CD4-positive, alpha-beta T cell (primary cell): Measurements from ENCODE around the gene SCN1A. TPM values are rescaled to one million over a fixed set of nuclear protein-coding genes. Genes with fewer than 3 reads are reported as not detected.

Experiments used
- ATAC-seq: fragments of 200-7000 bp; cut with Tn5 transposase; one replicate; pipeline ENCODE4 v1.10.0; 2022; ENCODE audit warnings: mild to moderate bottlenecking; ENCODE audit not compliant: poor library complexity
- CTCF ChIA-PET: fragments of 350-600 bp; sonication (Branson Sonifier 250); formaldehyde crosslinking; loops from one replicate; lab custom pipeline; 2021; ENCODE audit warnings: antibody characterized with exemption, inconsistent platforms; lab: Charles Lee
- POLR2A ChIA-PET: fragments of 350-600 bp; sonication (Branson Sonifier 250); formaldehyde crosslinking; loops from one replicate; lab custom pipeline; 2021; ENCODE audit warnings: antibody characterized with exemption, inconsistent platforms; lab: Charles Lee
- DNase-seq, 14 experiments: peaks; one replicate each; pipeline ENCODE4 v3.0.0-alpha.2; 2013 to 2020; ENCODE audit warnings: mixed read lengths in 2 of 14
- H3K27ac ChIP-seq, 2 donors: one replicate each; pipeline versions ENCODE4 v1.5.1 to v1.7.0; 2013; ENCODE audit warnings: low read length in 2 of 2, low read depth in 1 of 2, mild to moderate bottlenecking in 1 of 2
- H3K27me3 ChIP-seq, 2 experiments: 1 replicate in 1 of 2; 2 replicates in 1 of 2; pipeline versions ENCODE4 v1.6.1 to v1.7.0; 2013; ENCODE audit warnings: low read length in 2 of 2, control low read depth in 1 of 2, mild to moderate bottlenecking in 1 of 2, moderate library complexity in 1 of 2; ENCODE audit not compliant: insufficient read depth in 2 of 2, control insufficient read depth in 1 of 2
- H3K36me3 ChIP-seq: one replicate; pipeline ENCODE4 v1.6.1; 2013; ENCODE audit warnings: low read length, control low read depth; ENCODE audit not compliant: insufficient read depth
- H3K4me1 ChIP-seq: one replicate; pipeline ENCODE4 v1.6.1; 2013; ENCODE audit warnings: low read length, control low read depth; ENCODE audit not compliant: insufficient read depth
- H3K4me3 ChIP-seq: one replicate; pipeline ENCODE4 v1.5.1; 2013; ENCODE audit warnings: mild to moderate bottlenecking, low read length, moderate library complexity
- H3K9me3 ChIP-seq, 2 experiments: 1 replicate in 1 of 2; 2 replicates in 1 of 2; pipeline versions ENCODE4 v1.6.1 to v1.7.0; 2013; ENCODE audit warnings: low read length in 2 of 2, mild to moderate bottlenecking in 2 of 2, control low read depth in 1 of 2, moderate library complexity in 1 of 2; ENCODE audit not compliant: control insufficient read depth in 1 of 2, insufficient read depth in 1 of 2
- H3K27ac Mint-ChIP-seq: one replicate; pipeline ENCODE4 v1.8.0; 2020; ENCODE audit warnings: mixed read lengths
- H3K27me3 Mint-ChIP-seq: one replicate; pipeline ENCODE4 v1.8.0; 2021; ENCODE audit warnings: mixed read lengths
- H3K36me3 Mint-ChIP-seq: one replicate; pipeline ENCODE4 v1.8.0; 2021; ENCODE audit warnings: low read depth, mixed read lengths
- H3K4me1 Mint-ChIP-seq: one replicate; pipeline ENCODE4 v1.8.0; 2021; ENCODE audit warnings: low read depth, mixed read lengths
- H3K4me3 Mint-ChIP-seq: one replicate; pipeline ENCODE4 v1.8.0; 2020; ENCODE audit warnings: mild to moderate bottlenecking, mixed read lengths
- H3K9me3 Mint-ChIP-seq: one replicate; pipeline ENCODE4 v1.8.0; 2020; ENCODE audit warnings: mixed read lengths
- CTCF ChIP-seq: fragments of 200-600 bp; IDR thresholded peaks from one replicate; pipeline ENCODE4 v1.8.0; 2022; ENCODE audit warnings: antibody characterized with exemption, mild to moderate bottlenecking
- intact Hi-C, 2 experiments: fragments of 100-400 bp; cut with DNase I in 1 of 2; cut with micrococcal nuclease in 1 of 2; formaldehyde crosslinking; loops; one replicate each; pipeline versions ENCODE4 v1.15.1 to v1.9.0; 2023 to 2025; cut with DNase I, micrococcal nuclease
- total RNA-seq, 174 experiments: library from RNA in 2 of 174; stranded (reverse) in 2 of 174; gene quantifications; one replicate each; pipeline ENCODE4 v1.2.3 and lab custom pipeline; 2021 to 2026

Gene SCN1A
- total RNA-seq, 2 experiments from 2014 or later: not detected

- Mint-ChIP-seq H3K4me3 (no peak overlapping the region), H3K36me3 (no peaks in the 10 kb centered on the region), H3K27ac (no peak overlapping the region), H3K4me1 (no peaks in the 10 kb centered on the region), H3K9me3 (no peaks in the 10 kb centered on the region), H3K27me3 (no peaks in the 10 kb centered on the region)
- Histone ChIP-seq H3K27me3 (no peaks in the 10 kb centered on the region), H3K9me3 (no peaks in the 10 kb centered on the region), H3K36me3 (no peaks in the 10 kb centered on the region), H3K4me3 (no peak overlapping the region), H3K27ac (no peak overlapping the region), H3K4me1 (no peaks in the 10 kb centered on the region)
- intact Hi-C loops: no loop called here
- no peak for TF ChIP-seq CTCF
- DNase-seq (no peak), ATAC-seq (no peak)
- ChIA-PET CTCF (no interaction called here), POLR2A (no interaction called here)
These were observed 42.5 kb upstream of the SCN1A start for GRCh38 chr2:166170356-166170755.

- Histone ChIP-seq H3K36me3 (no peaks in the 10 kb centered on the region), H3K27me3 (no peaks in the 10 kb centered on the region), H3K9me3 (no peaks in the 10 kb centered on the region), H3K4me1 (no peaks in the 10 kb centered on the region), H3K27ac (no peak overlapping the region), H3K4me3 (no peak overlapping the region)
- Mint-ChIP-seq H3K4me3 (no peak overlapping the region), H3K27me3 (no peaks in the 10 kb centered on the region), H3K27ac (no peak overlapping the region), H3K36me3 (no peaks in the 10 kb centered on the region), H3K4me1 (no peaks in the 10 kb centered on the region), H3K9me3 (no peaks in the 10 kb centered on the region)
- TF ChIP-seq CTCF: no peak
- no peak for ATAC-seq
- intact Hi-C loops: no loop called here
- CTCF ChIA-PET: no interaction called here
- POLR2A ChIA-PET: no interaction called here
- no peak for DNase-seq
These were observed 39.6 kb upstream of the SCN1A start for GRCh38 chr2:166167449-166167848.

GRCh38 chr2:166163775-166164174, 36.0 kb upstream of the SCN1A start:
- Histone ChIP-seq H3K36me3 (no peaks in the 10 kb centered on the region), H3K4me3 (no peak overlapping the region), H3K27me3 (no peaks in the 10 kb centered on the region), H3K4me1 (no peaks in the 10 kb centered on the region), H3K27ac (no peak overlapping the region), H3K9me3 (no peaks in the 10 kb centered on the region)
- ATAC-seq (no peak), DNase-seq (no peak)
- no peaks in the 10 kb centered on the region for H3K9me3 Mint-ChIP-seq
- intact Hi-C loops: no loop called here
- H3K4me1 Mint-ChIP-seq: no peaks in the 10 kb centered on the region
- H3K27me3 Mint-ChIP-seq: peaks cover 5% of the 10 kb centered on the region
- CTCF ChIA-PET: no interaction called here
- TF ChIP-seq CTCF: no peak
- H3K4me3 Mint-ChIP-seq: no peak overlapping the region
- no peak overlapping the region for H3K27ac Mint-ChIP-seq
- H3K36me3 Mint-ChIP-seq: no peaks in the 10 kb centered on the region
- POLR2A ChIA-PET: no interaction called here
